Neuron (in vitro differentiated cells): ENCODE measurements around the gene MBP.
"Not testable (repeated sequence)": the region's sequence is repeated elsewhere in the genome, so short reads cannot be mapped to it uniquely, and the experiment has no call there.

Source experiments
- H2AFZ ChIP-seq: one replicate; pipeline ENCODE4 v1.6.1; 2013; ENCODE audit warnings: low read depth, mild to moderate bottlenecking, inconsistent platforms, low read length, moderate library complexity
- H3K27me3 ChIP-seq: one replicate; pipeline ENCODE4 v1.6.1; 2013; ENCODE audit warnings: low read length; ENCODE audit not compliant: insufficient read depth
- H3K36me3 ChIP-seq: one replicate; pipeline ENCODE4 v1.6.1; 2013; ENCODE audit warnings: low read length; ENCODE audit not compliant: insufficient read depth
- H3K4me1 ChIP-seq: one replicate; pipeline ENCODE4 v1.6.1; 2013; ENCODE audit warnings: low read length; ENCODE audit not compliant: insufficient read depth
- H3K4me3 ChIP-seq: 2 replicates; pipeline ENCODE4 v1.5.1; 2013; ENCODE audit warnings: mild to moderate bottlenecking, low read length, moderate library complexity
- H3K9me3 ChIP-seq: one replicate; pipeline ENCODE4 v1.6.1; 2013; ENCODE audit warnings: low read length

Gene MBP

GRCh38 chr18:76977108-76977621 is 155.4 kb downstream of the MBP start:
- H2AFZ ChIP-seq: no peak overlapping the region
- peaks cover 2% of the 10 kb centered on the region for H3K36me3 ChIP-seq
- no peaks in the 10 kb centered on the region for H3K4me1 ChIP-seq
- no peaks in the 10 kb centered on the region for H3K9me3 ChIP-seq
- no peak overlapping the region for H3K4me3 ChIP-seq
- no peaks in the 10 kb centered on the region for H3K27me3 ChIP-seq

GRCh38 chr18:76975577-76976110 is 156.9 kb downstream of the MBP start:
- Histone ChIP-seq H3K27me3 (no peaks in the 10 kb centered on the region), H3K4me1 (peaks cover 3% of the 10 kb centered on the region), H3K36me3 (peaks cover 2% of the 10 kb centered on the region), H3K9me3 (no peaks in the 10 kb centered on the region), H2AFZ (no peak overlapping the region), H3K4me3 (no peak overlapping the region)

- H3K36me3 ChIP-seq: peaks cover 2% of the 10 kb centered on the region
- no peak overlapping the region for H3K4me3 ChIP-seq
- no peaks in the 10 kb centered on the region for H3K27me3 ChIP-seq
- no peaks in the 10 kb centered on the region for H3K9me3 ChIP-seq
- H2AFZ ChIP-seq: no peak overlapping the region
- H3K4me1 ChIP-seq: peaks cover 3% of the 10 kb centered on the region
Observed at GRCh38 chr18:76974386-76974785, 158.2 kb downstream of the MBP start.

GRCh38 chr18:76973520-76974266 is 158.9 kb downstream of the MBP start:
- Histone ChIP-seq H2AFZ (no peak overlapping the region), H3K9me3 (no peaks in the 10 kb centered on the region), H3K36me3 (peaks cover 6% of the 10 kb centered on the region), H3K4me1 (peaks cover 3% of the 10 kb centered on the region), H3K27me3 (no peaks in the 10 kb centered on the region), H3K4me3 (no peak overlapping the region)

DNA sequence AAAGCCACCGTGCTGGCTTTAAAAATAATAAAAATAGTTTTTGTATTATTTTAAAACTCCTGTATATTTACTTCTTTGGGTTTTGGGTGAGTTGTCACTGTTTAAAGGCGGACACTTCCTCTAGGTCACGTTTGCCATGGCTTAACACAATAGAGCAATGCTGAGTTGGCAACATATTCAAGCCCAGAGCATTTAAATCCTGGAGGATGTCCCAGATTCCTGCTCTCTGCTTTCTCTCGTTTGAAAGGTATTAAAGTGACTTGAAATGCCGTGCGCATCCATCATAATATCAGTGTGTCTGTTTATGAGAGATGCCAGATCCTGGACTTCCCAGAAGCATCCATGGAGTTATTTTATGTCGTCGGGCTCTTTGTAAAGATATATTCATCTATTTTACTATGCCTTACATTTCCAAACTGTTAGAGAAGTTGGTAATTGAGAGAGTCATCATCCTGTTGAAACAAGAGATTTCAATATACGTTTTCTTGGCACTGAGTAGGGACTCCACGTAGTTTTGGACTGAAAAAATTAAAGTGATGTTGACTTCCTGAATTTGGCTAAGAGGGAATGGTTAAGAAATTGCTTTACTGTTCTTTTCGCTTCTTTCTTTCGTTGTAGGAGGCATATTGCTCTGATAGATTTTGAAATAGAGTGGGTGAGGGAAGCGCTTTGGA is 159.6 kb downstream of the MBP start:
- Histone ChIP-seq H3K9me3 (no peaks in the 10 kb centered on the region), H3K36me3 (peaks cover 10% of the 10 kb centered on the region), H3K27me3 (no peaks in the 10 kb centered on the region)

DNA sequence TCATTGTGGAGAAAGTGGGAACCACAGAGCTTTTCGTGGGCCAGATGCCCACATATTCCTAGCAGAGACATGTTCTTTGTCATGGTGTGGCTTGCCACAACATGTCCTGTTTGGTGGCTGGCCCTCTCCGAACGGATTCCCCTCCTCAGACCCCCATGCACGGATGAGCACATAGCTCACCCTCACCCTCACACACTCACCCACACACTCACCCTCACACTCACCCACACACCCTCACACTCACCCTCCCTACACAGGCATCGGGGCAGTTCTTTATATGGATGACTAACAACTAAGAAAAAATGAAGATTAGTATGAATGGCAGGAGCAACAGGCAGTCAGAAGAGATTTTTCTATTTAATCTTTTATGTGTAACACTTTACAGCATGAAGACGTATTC is 160.3 kb downstream of the MBP start:
- Histone ChIP-seq H3K4me3 (no peak overlapping the region), H3K27me3 (no peaks in the 10 kb centered on the region), H2AFZ (no peak overlapping the region), H3K9me3 (no peaks in the 10 kb centered on the region), H3K36me3 (peaks cover 10% of the 10 kb centered on the region), H3K4me1 (peaks cover 3% of the 10 kb centered on the region)

More for the DNA sequence above, 159.6 kb downstream of the MBP start:
- Histone ChIP-seq H3K4me3 (no peak overlapping the region), H2AFZ (no peak overlapping the region), H3K4me1 (peaks cover 3% of the 10 kb centered on the region)

DNA sequence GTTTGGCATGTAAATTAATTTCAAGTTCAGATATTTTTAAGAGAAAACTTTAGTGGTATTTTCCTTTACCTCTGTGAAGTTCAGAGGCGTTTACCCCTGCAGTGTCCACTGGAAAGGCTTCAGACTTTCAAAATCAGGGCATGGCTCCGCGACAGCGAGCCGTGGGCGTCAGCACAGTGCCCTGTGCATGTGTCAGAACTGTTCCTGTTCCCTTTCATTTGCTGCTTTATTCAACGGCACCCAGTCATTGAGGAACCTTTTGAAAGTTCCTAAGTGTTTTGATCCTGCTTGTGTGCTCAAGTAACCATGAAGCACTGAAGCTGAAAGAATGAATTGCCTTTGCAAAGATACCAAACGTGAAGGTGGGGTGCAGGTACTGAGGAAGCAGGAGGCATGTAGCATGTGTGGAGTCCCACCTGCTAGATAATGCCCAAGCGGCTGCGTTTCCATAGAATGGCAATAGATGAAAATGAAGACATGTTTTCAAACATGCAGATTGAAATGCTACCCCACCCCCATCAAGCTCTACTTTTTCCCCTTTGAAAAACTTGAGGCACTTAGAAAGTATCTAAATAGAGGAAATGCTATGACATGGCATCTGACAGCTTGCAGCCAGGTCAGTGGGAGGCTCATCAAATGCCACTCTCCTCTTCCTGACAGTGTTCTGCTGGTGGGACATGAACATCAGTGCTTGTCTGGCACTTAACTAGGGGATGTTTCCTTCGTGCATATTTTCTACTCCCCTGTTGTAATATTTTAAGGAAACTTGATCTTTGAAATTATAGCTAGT is 161.6 kb downstream of the MBP start:
- Histone ChIP-seq H3K4me1 (peaks cover 3% of the 10 kb centered on the region), H3K36me3 (peaks cover 15% of the 10 kb centered on the region), H3K9me3 (peaks cover 5% of the 10 kb centered on the region), H3K27me3 (no peaks in the 10 kb centered on the region), H2AFZ (no peak overlapping the region), H3K4me3 (no peak overlapping the region)

DNA sequence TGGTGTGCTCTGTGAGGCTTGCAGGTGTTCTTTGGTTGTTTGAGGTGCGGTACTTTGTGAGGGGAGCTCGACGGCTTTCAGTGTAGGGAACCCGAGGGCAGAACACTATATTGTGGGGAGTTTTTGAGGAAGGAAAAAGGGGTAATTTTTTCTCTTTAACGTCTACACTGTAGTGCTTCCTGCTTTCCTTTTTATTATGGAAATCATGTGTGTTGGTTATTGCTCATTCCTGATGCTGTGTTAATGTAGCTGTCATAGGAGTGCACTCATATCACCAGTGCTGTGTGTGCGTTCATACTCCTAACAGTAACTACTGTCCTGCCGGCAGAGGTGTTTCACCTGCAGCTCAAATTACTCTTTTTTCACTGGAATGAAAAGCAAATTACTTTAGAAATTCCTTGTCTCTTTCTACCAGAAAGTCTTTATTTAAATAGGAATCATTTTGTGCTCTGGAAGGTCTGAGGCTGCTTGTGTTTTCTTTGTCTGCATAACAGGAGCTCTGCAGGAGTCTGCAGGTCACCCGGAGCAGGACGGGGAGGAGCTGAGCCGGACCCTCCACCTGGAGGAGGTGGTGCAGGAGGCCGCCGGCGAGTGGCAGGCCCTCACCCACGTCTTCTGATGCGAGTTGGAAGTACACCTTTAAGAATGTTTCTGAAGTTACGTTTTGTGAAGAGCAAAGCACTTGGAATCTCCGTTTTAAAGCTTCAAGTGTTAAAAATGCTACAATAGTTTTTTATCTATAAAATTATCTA is 164.7 kb downstream of the MBP start:
- H3K4me3 ChIP-seq: no peak overlapping the region
- peaks cover 13% of the 10 kb centered on the region for H3K36me3 ChIP-seq
- peaks cover 10% of the 10 kb centered on the region for H3K9me3 ChIP-seq
- H2AFZ ChIP-seq: no peak overlapping the region
- H3K4me1 ChIP-seq: peaks cover 3% of the 10 kb centered on the region
- H3K27me3 ChIP-seq: no peaks in the 10 kb centered on the region

GRCh38 chr18:76967299-76967698 is 165.3 kb downstream of the MBP start:
- H3K9me3 ChIP-seq, H3K27me3 ChIP-seq, H3K4me1 ChIP-seq, H2AFZ ChIP-seq, H3K4me3 ChIP-seq: not testable (repeated sequence)
- peaks cover 13% of the 10 kb centered on the region for H3K36me3 ChIP-seq

- not testable (repeated sequence) for H3K4me1 ChIP-seq, H3K4me3 ChIP-seq, H3K27me3 ChIP-seq, H2AFZ ChIP-seq
- Histone ChIP-seq H3K36me3 (peaks cover 20% of the 10 kb centered on the region), H3K9me3 (peaks cover 12% of the 10 kb centered on the region)
Observed at GRCh38 chr18:76965555-76966151, 166.9 kb downstream of the MBP start.

GRCh38 chr18:76963936-76964335 is 168.6 kb downstream of the MBP start:
- Histone ChIP-seq H3K9me3 (peaks cover 13% of the 10 kb centered on the region), H3K4me1 (no peaks in the 10 kb centered on the region), H3K4me3 (no peak overlapping the region), H2AFZ (no peak overlapping the region), H3K27me3 (no peaks in the 10 kb centered on the region), H3K36me3 (peaks cover 34% of the 10 kb centered on the region)

- peaks cover 28% of the 10 kb centered on the region for H3K36me3 ChIP-seq
- H3K4me1 ChIP-seq: no peaks in the 10 kb centered on the region
- H3K27me3 ChIP-seq: no peaks in the 10 kb centered on the region
Observed at GRCh38 chr18:76962851-76963250, 169.7 kb downstream of the MBP start.

More at GRCh38 chr18:76962851-76963250, 169.7 kb downstream of the MBP start:
- Histone ChIP-seq H3K9me3 (peaks cover 13% of the 10 kb centered on the region), H3K4me3 (no peak overlapping the region), H2AFZ (no peak overlapping the region)
